Measurements from ENCODE around the gene SLC4A11.

SLC4A11 gene

DNA sequence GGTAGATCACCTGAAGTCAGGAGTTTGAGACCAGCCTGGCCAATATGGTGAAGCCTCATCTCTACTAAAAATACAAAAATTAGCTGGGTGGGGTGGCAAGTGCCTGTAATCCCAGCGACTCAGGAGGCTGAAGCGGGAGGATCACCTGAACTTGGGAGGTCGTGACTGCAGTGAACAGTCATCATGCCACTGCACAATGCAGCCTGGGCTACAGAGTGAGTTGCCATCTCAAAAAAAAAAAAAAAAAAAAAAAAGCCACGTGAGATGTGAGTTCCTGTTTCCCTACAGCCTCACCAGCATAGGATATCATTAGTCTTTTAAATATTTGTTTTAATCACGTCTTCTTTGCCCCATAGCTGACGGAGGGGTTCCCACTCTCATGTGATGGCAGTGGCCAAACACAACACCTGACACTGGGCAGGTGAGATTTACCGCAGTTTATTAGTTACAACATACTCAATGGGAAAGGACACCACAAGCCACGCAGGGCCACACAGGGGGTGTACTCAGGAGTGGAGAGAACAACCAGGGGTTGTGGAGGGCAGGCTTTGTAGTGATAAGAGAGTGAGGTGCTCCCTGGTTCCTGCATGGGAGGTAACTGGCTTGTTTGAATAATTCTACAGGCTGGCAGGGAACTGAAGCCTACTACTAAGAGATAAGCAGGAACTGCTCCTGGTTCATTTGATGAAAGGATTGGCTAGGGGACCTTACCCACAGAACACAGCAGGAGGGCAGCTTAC lies 61.1 kb downstream of the SLC4A11 start:
- in situ Hi-C loops (cut with MboI; ENCODE audit: low sequenced_read_pairs) = no loop called here
